Small intestine (tissue), 16 donors: ENCODE data around the gene SDR42E2. TPM values are rescaled to one million over a fixed set of nuclear protein-coding genes. Genes with fewer than 3 reads are reported as not detected.

Source experiments
- DNase-seq, 2 donors: peaks; one replicate each; pipeline versions ENCODE4 v3.0.0 to v3.0.0-alpha.2; 2013
- FAIRE-seq: peaks from 2 replicates; lab custom pipeline; 2012; peaks lifted over from hg19 to GRCh38; lab: Jason Lieb, UNC
- H3K27ac ChIP-seq, 3 donors: one replicate each; pipeline ENCODE4 v1.5.1; 2013; ENCODE audit warnings: low read length in 2 of 3, mild to moderate bottlenecking in 2 of 3, control low read depth in 1 of 3, inconsistent platforms in 1 of 3, low read depth in 1 of 3, moderate library complexity in 1 of 3
- H3K27me3 ChIP-seq, 3 donors: one replicate each; pipeline ENCODE4 v1.6.1; 2013; ENCODE audit warnings: low read length in 3 of 3, inconsistent platforms in 1 of 3; ENCODE audit not compliant: control insufficient read depth in 3 of 3, insufficient read depth in 3 of 3
- H3K36me3 ChIP-seq, 3 donors: one replicate each; pipeline ENCODE4 v1.6.1; 2013; ENCODE audit warnings: low read length in 3 of 3, inconsistent platforms in 1 of 3, low read depth in 1 of 3, mild to moderate bottlenecking in 1 of 3, moderate library complexity in 1 of 3; ENCODE audit not compliant: control insufficient read depth in 3 of 3, insufficient read depth in 2 of 3
- H3K4me1 ChIP-seq, 3 donors: one replicate each; pipeline ENCODE4 v1.6.1; 2013; ENCODE audit warnings: low read length in 2 of 3, inconsistent platforms in 1 of 3, low read depth in 1 of 3, mild to moderate bottlenecking in 1 of 3, moderate library complexity in 1 of 3; ENCODE audit not compliant: control insufficient read depth in 3 of 3, insufficient read depth in 2 of 3
- H3K4me3 ChIP-seq, 3 donors: one replicate each; pipeline ENCODE4 v1.5.1; 2013; ENCODE audit warnings: low read length in 3 of 3, control low read depth in 1 of 3, inconsistent platforms in 1 of 3, low read depth in 1 of 3, mild to moderate bottlenecking in 1 of 3, moderate library complexity in 1 of 3
- H3K9me3 ChIP-seq, 2 donors: one replicate each; pipeline ENCODE4 v1.6.1; 2013; ENCODE audit warnings: low read depth in 1 of 2, low read length in 1 of 2; ENCODE audit not compliant: control insufficient read depth in 2 of 2, insufficient read depth in 1 of 2
- WGBS, 3 donors: extraction: QIAGEN DNeasy Blood & Tissue Kit; methylation state at CpG; one replicate each; pipeline ENCODE4 v1.1.7; 2013; 5-methylcytosine and 5-hydroxymethylcytosine counted together
- long read RNA-seq, 10 donors: transcript quantifications; one replicate each; lab custom pipeline, GENCODE V29; 2026
- polyA plus RNA-seq, 4 donors: library from polyadenylated mRNA; stranded (reverse) in 3 of 4; unstranded in 1 of 4; fragments of 200-250 nt in 3 of 4; fragments of 120-200 nt in 1 of 4; gene quantifications; one replicate each; pipeline versions ENCODE4 v1.2.1 to v1.2.3, GENCODE V29; 2013
- donor health status: healthy with polysubstance abuse.
- donor health status: control.
- donor health status: control.
- donor health status: Bipolar disorder and iron deficiency.
- donor health status: healthy.

SDR42E2 gene
- polyA plus RNA-seq: under 1 TPM in 2 of 4 donors, not detected in 2; 0.01 to 0.03 TPM
- long read RNA-seq, donor 1: 0 reads
- long read RNA-seq, donor 2: 0 reads
- long read RNA-seq, donor 3: 0 reads
- long read RNA-seq, donor 4: 0 reads
- long read RNA-seq, donor 5: 0 reads
- long read RNA-seq, donor 6: 0 reads
- long read RNA-seq, donor 7: 0 reads
- long read RNA-seq, donor 8: 0 reads
- long read RNA-seq, donor 9: 0 reads
- long read RNA-seq, donor 10: 0 reads

GRCh38 chr16:22161999-22162655, at the start of gene SDR42E2:
TSS of gene SDR42E2 (plus strand) at chr16:22162506. CDS start at chr16:22165583, 3,077 bp downstream.
- WGBS, 3 donors: 5 to 10% (median 5%) methylated on average over 23 to 40 of the region's 40 CpGs
- no peak for FAIRE-seq
- peaks cover 0 to 7% of the 10 kb centered on the region in 2 donors for H3K9me3 ChIP-seq
- H3K36me3 ChIP-seq: no peaks in the 10 kb centered on the region
- H3K4me1 ChIP-seq: no peaks in the 10 kb centered on the region
- peak within 1 kb of the TSS in 1 of 3 donors; percentile 22 for H3K4me3 ChIP-seq
- peak; percentile 45 to 67 for DNase-seq
- no peak within 1 kb of the TSS for H3K27ac ChIP-seq
- peaks cover 0 to 10% (median 5%) of the 10 kb centered on the region in 3 donors for H3K27me3 ChIP-seq

GRCh38 chr16:22116095-22116700, 46.1 kb upstream of the SDR42E2 start:
- H3K4me1 ChIP-seq: no peaks in the 10 kb centered on the region
- DNase-seq: no peak
- H3K9me3 ChIP-seq: no peaks in the 10 kb centered on the region
- no peak overlapping the region for H3K4me3 ChIP-seq
- no peaks in the 10 kb centered on the region for H3K27me3 ChIP-seq
- H3K27ac ChIP-seq: no peak overlapping the region
- H3K36me3 ChIP-seq: no peaks in the 10 kb centered on the region
- 79 to 89% (median 85%) methylated on average over 2 of the region's 2 CpGs for WGBS, 3 donors
- FAIRE-seq: no peak

- Histone ChIP-seq H3K27ac (no peak overlapping the region), H3K36me3 (no peaks in the 10 kb centered on the region), H3K27me3 (no peaks in the 10 kb centered on the region), H3K4me1 (no peaks in the 10 kb centered on the region), H3K9me3 (no peaks in the 10 kb centered on the region), H3K4me3 (no peak overlapping the region)
- FAIRE-seq (no peak), DNase-seq (peak; percentile 32 to 51)
- 51 to 73% (median 60%) methylated on average over 2 of the region's 2 CpGs for WGBS, 3 donors
These were observed 44.7 kb upstream of the SDR42E2 start for GRCh38 chr16:22117609-22118008.

- H3K27me3 ChIP-seq: no peaks in the 10 kb centered on the region
- no peak overlapping the region for H3K4me3 ChIP-seq
- H3K36me3 ChIP-seq: no peaks in the 10 kb centered on the region
- WGBS, 3 donors: 86 to 92% (median 88%) methylated on average over 3 of the region's 3 CpGs
- no peaks in the 10 kb centered on the region for H3K4me1 ChIP-seq
- no peaks in the 10 kb centered on the region for H3K9me3 ChIP-seq
- DNase-seq: no peak
- FAIRE-seq: no peak
- no peak overlapping the region for H3K27ac ChIP-seq
These were observed 41.9 kb upstream of the SDR42E2 start for GRCh38 chr16:22120440-22120839.

- Histone ChIP-seq H3K27ac (no peak overlapping the region), H3K36me3 (no peaks in the 10 kb centered on the region), H3K27me3 (no peaks in the 10 kb centered on the region), H3K4me1 (no peaks in the 10 kb centered on the region), H3K9me3 (no peaks in the 10 kb centered on the region), H3K4me3 (no peak overlapping the region)
- FAIRE-seq: no peak
- no peak for DNase-seq
These were observed 40.1 kb upstream of the SDR42E2 start for GRCh38 chr16:22122239-22122638.

GRCh38 chr16:22123146-22123545, 39.2 kb upstream of the SDR42E2 start:
- DNase-seq (no peak), FAIRE-seq (no peak)
- H3K36me3 ChIP-seq: no peaks in the 10 kb centered on the region
- H3K27ac ChIP-seq: no peak overlapping the region
- no peak overlapping the region for H3K4me3 ChIP-seq
- 44 to 52% (median 51%) methylated on average over 3 of the region's 3 CpGs for WGBS, 3 donors
- H3K9me3 ChIP-seq: no peaks in the 10 kb centered on the region
- H3K27me3 ChIP-seq: no peaks in the 10 kb centered on the region
- H3K4me1 ChIP-seq: no peaks in the 10 kb centered on the region

GRCh38 chr16:22123759-22124490, 38.4 kb upstream of the SDR42E2 start:
- Histone ChIP-seq H3K4me1 (no peaks in the 10 kb centered on the region), H3K4me3 (no peak overlapping the region), H3K36me3 (no peaks in the 10 kb centered on the region), H3K27me3 (no peaks in the 10 kb centered on the region), H3K9me3 (no peaks in the 10 kb centered on the region), H3K27ac (no peak overlapping the region)
- WGBS, 3 donors: 93 to 96% (median 94%) methylated on average over 7 of the region's 7 CpGs
- DNase-seq: no peak
- no peak for FAIRE-seq

- H3K36me3 ChIP-seq: no peaks in the 10 kb centered on the region
- DNase-seq (no peak), FAIRE-seq (no peak)
- no peak overlapping the region for H3K27ac ChIP-seq
- 85 to 93% (median 92%) methylated on average over 6 of the region's 6 CpGs for WGBS, 3 donors
- H3K4me3 ChIP-seq: no peak overlapping the region
- no peaks in the 10 kb centered on the region for H3K9me3 ChIP-seq
- H3K4me1 ChIP-seq: no peaks in the 10 kb centered on the region
- no peaks in the 10 kb centered on the region for H3K27me3 ChIP-seq
These were observed 37.6 kb upstream of the SDR42E2 start for GRCh38 chr16:22124583-22125284.
